Trophoblast cell (in vitro differentiated cells and primary cell): ENCODE measurements around the gene TGIF2.

ENCODE experiments used
- DNase-seq, 2 donors: peaks; one replicate each; pipeline ENCODE4 v3.0.0-alpha.2; 2016
- H2AFZ ChIP-seq: 2 replicates; pipeline ENCODE4 v1.6.1; 2013; ENCODE audit warnings: low read length, moderate library complexity, mild to moderate bottlenecking; ENCODE audit not compliant: insufficient read depth, poor library complexity
- H2AK5ac ChIP-seq: 2 replicates; pipeline ENCODE4 v1.6.1; 2013; ENCODE audit warnings: mild to moderate bottlenecking, low read length
- H2BK120ac ChIP-seq: 2 replicates; pipeline ENCODE4 v1.6.1; 2013; ENCODE audit warnings: low read length, mild to moderate bottlenecking, moderate library complexity; ENCODE audit not compliant: insufficient read depth, poor library complexity
- H2BK12ac ChIP-seq: 2 replicates; pipeline ENCODE4 v1.6.1; 2013; ENCODE audit warnings: mild to moderate bottlenecking, low read length, moderate library complexity
- H2BK5ac ChIP-seq: 2 replicates; pipeline ENCODE4 v1.6.1; 2013; ENCODE audit warnings: low read length, low read depth, moderate library complexity, mild to moderate bottlenecking; ENCODE audit not compliant: poor library complexity
- H3K14ac ChIP-seq: 2 replicates; pipeline ENCODE4 v1.6.1; 2013; ENCODE audit warnings: mild to moderate bottlenecking, low read length
- H3K18ac ChIP-seq: 2 replicates; pipeline ENCODE4 v1.6.1; 2013; ENCODE audit warnings: mild to moderate bottlenecking, low read length
- H3K23ac ChIP-seq: 2 replicates; pipeline ENCODE4 v1.6.1; 2013; ENCODE audit warnings: low read length
- H3K27ac ChIP-seq: 2 replicates; pipeline ENCODE4 v1.5.1; 2013; ENCODE audit warnings: low read depth, mild to moderate bottlenecking, inconsistent platforms, low read length, moderate library complexity
- H3K27me3 ChIP-seq: 2 replicates; pipeline ENCODE4 v1.6.1; 2013; ENCODE audit warnings: inconsistent platforms, mild to moderate bottlenecking, low read length, moderate library complexity; ENCODE audit not compliant: insufficient read depth
- H3K36me3 ChIP-seq, 2 experiments: 1 replicate in 1 of 2; 2 replicates in 1 of 2; pipeline ENCODE4 v1.6.1; 2013; ENCODE audit warnings: low read length in 2 of 2, mild to moderate bottlenecking in 2 of 2, moderate library complexity in 1 of 2; ENCODE audit not compliant: insufficient read depth in 2 of 2, control insufficient read depth in 1 of 2
- H3K4ac ChIP-seq: 2 replicates; pipeline ENCODE4 v1.6.1; 2013; ENCODE audit warnings: low read depth, mild to moderate bottlenecking, low read length, moderate library complexity
- H3K4me1 ChIP-seq, 2 experiments: 1 replicate in 1 of 2; 2 replicates in 1 of 2; pipeline ENCODE4 v1.6.1; 2013; ENCODE audit warnings: low read length in 2 of 2, mild to moderate bottlenecking in 2 of 2, moderate library complexity in 1 of 2; ENCODE audit not compliant: insufficient read depth in 2 of 2, control insufficient read depth in 1 of 2
- H3K4me2 ChIP-seq: 2 replicates; pipeline ENCODE4 v1.6.1; 2013; ENCODE audit warnings: inconsistent platforms, mild to moderate bottlenecking, low read length, moderate library complexity
- H3K4me3 ChIP-seq: 2 replicates; pipeline ENCODE4 v1.5.1; 2013; ENCODE audit warnings: mild to moderate bottlenecking, low read depth, low read length, inconsistent platforms
- H3K79me1 ChIP-seq: one replicate; pipeline ENCODE4 v1.6.1; 2013; ENCODE audit warnings: low read length
- H3K79me2 ChIP-seq: 2 replicates; pipeline ENCODE4 v1.6.1; 2013; ENCODE audit warnings: low read length, mild to moderate bottlenecking; ENCODE audit not compliant: control insufficient read depth, insufficient read depth, poor library complexity
- H3K9ac ChIP-seq: 2 replicates; pipeline ENCODE4 v1.6.1; 2013; ENCODE audit warnings: mild to moderate bottlenecking, low read length
- H3K9me3 ChIP-seq: 2 replicates; pipeline ENCODE4 v1.6.1; 2013; ENCODE audit warnings: low read depth, mild to moderate bottlenecking, control low read depth, inconsistent platforms, low read length; ENCODE audit not compliant: insufficient read depth
- H4K12ac ChIP-seq: 2 replicates; pipeline ENCODE4 v1.6.1; 2013; ENCODE audit warnings: low read depth, mild to moderate bottlenecking, low read length, moderate library complexity
- H4K8ac ChIP-seq: 2 replicates; pipeline ENCODE4 v1.6.1; 2013; ENCODE audit warnings: low read depth, mild to moderate bottlenecking, low read length, moderate library complexity
- H4K91ac ChIP-seq: one replicate; pipeline ENCODE4 v1.6.1; 2013; ENCODE audit warnings: low read depth, mild to moderate bottlenecking, low read length, moderate library complexity
- WGBS: extraction: QIAGEN DNeasy Blood & Tissue Kit; methylation state at CpG from one replicate; pipeline ENCODE4 v1.1.7; 2013; ENCODE audit warnings: missing lambda C conversion rate; ENCODE audit not compliant: insufficient read length, insufficient coverage; ENCODE audit errors: extremely low coverage; 5-methylcytosine and 5-hydroxymethylcytosine counted together

Gene TGIF2

GRCh38 chr20:36538026-36538722 lies 35.2 kb upstream of the TGIF2 start:
- DNase-seq, result no peak
- no CpG with 5 or more reads among the region's 11 CpGs for WGBS
- no peak overlapping the region for H4K12ac ChIP-seq
- no peak overlapping the region for H3K23ac ChIP-seq
- H3K27me3 ChIP-seq, result no peaks in the 10 kb centered on the region
- no peak overlapping the region for H3K18ac ChIP-seq
- no peak overlapping the region for H4K91ac ChIP-seq
- no peak overlapping the region for H2BK5ac ChIP-seq
- peaks cover 3% of the 10 kb centered on the region for H3K9me3 ChIP-seq
- no peak overlapping the region for H2BK120ac ChIP-seq
- H3K27ac ChIP-seq, result no peak overlapping the region
- peaks cover 3% of the 10 kb centered on the region in 2 experiments for H3K36me3 ChIP-seq
- H3K14ac ChIP-seq, result no peak overlapping the region
- no peak overlapping the region for H2AK5ac ChIP-seq
- H3K4ac ChIP-seq, result no peak overlapping the region
- no peak overlapping the region for H2BK12ac ChIP-seq
- peaks cover 25% of the 10 kb centered on the region for H3K79me2 ChIP-seq
- H3K79me1 ChIP-seq, result peaks cover 23% of the 10 kb centered on the region
- no peak overlapping the region for H4K8ac ChIP-seq
- H2AFZ ChIP-seq, result no peak overlapping the region
- H3K4me3 ChIP-seq, result no peak overlapping the region
- no peak overlapping the region for H3K9ac ChIP-seq
- peaks cover 19 to 23% of the 10 kb centered on the region in 2 experiments for H3K4me1 ChIP-seq
- H3K4me2 ChIP-seq, result no peak overlapping the region

- H3K27ac ChIP-seq, result peak overlapping the region; percentile 8
- H3K27me3 ChIP-seq, result no peaks in the 10 kb centered on the region
- H3K36me3 ChIP-seq, result peaks cover 13 to 16% of the 10 kb centered on the region in 2 experiments
- peak overlapping the region; percentile 79 for H2BK120ac ChIP-seq
- H3K79me2 ChIP-seq, result peaks cover 29% of the 10 kb centered on the region
- peak overlapping the region; percentile 93 for H4K91ac ChIP-seq
- DNase-seq, result no peak
- H4K8ac ChIP-seq, result peak overlapping the region; percentile 87
- peak overlapping the region; percentile 69 for H3K4me2 ChIP-seq
- H3K18ac ChIP-seq, result peak overlapping the region; percentile 87
- H4K12ac ChIP-seq, result peak overlapping the region; percentile 12
- peak overlapping the region; percentile 73 for H2AFZ ChIP-seq
- H2BK5ac ChIP-seq, result peak overlapping the region; percentile 73
- peaks cover 26% of the 10 kb centered on the region for H3K79me1 ChIP-seq
- peaks cover 3% of the 10 kb centered on the region for H3K9me3 ChIP-seq
- WGBS, result no CpG with 5 or more reads among the region's 41 CpGs
- peak overlapping the region; percentile 29 for H2BK12ac ChIP-seq
- H3K14ac ChIP-seq, result peak overlapping the region; percentile 83
- H3K4me1 ChIP-seq, result peaks cover 29 to 30% of the 10 kb centered on the region in 2 experiments
- H3K23ac ChIP-seq, result no peak overlapping the region
- H2AK5ac ChIP-seq, result peak overlapping the region; percentile 21
- peak overlapping the region; percentile 77 for H3K4ac ChIP-seq
- peak overlapping the region; percentile 89 for H3K4me3 ChIP-seq
- H3K9ac ChIP-seq, result peak overlapping the region; percentile 89
Observed at GRCh38 chr20:36540551-36541211, 32.7 kb upstream of the TGIF2 start.

GRCh38 chr20:36541227-36541767 lies 32.1 kb upstream of the TGIF2 start, which contains the start of gene MYL9:
Gene MYL9, plus strand, starts transcription at chr20:36541519. Its CDS starts 3,366 bp downstream, at chr20:36544885.
- Histone ChIP-seq H3K4me2 (peak within 1 kb of the TSS; percentile 80), H3K79me1 (peaks cover 26% of the 10 kb centered on the region), H3K4me1 (peaks cover 30 to 32% of the 10 kb centered on the region in 2 experiments), H4K91ac (peak within 1 kb of the TSS; percentile 98), H3K36me3 (peaks cover 19 to 23% of the 10 kb centered on the region in 2 experiments), H3K4me3 (peak within 1 kb of the TSS; percentile 89), H2AFZ (peak within 1 kb of the TSS; percentile 80), H4K12ac (peak within 1 kb of the TSS; percentile 94), H3K9me3 (peaks cover 3% of the 10 kb centered on the region), H3K14ac (peak within 1 kb of the TSS; percentile 99), H3K23ac (no peak within 1 kb of the TSS), H3K27ac (peak within 1 kb of the TSS; percentile 80), H2BK5ac (peak within 1 kb of the TSS; percentile 98), H2AK5ac (peak within 1 kb of the TSS; percentile 94), H2BK12ac (peak within 1 kb of the TSS; percentile 74), H2BK120ac (peak within 1 kb of the TSS; percentile 95), H3K18ac (peak within 1 kb of the TSS; percentile 96), H3K9ac (peak within 1 kb of the TSS; percentile 89), H3K27me3 (no peaks in the 10 kb centered on the region), H3K4ac (peak within 1 kb of the TSS; percentile 99), H4K8ac (peak within 1 kb of the TSS; percentile 87), H3K79me2 (peaks cover 29% of the 10 kb centered on the region)
- WGBS, result no CpG with 5 or more reads among the region's 41 CpGs
- DNase-seq, result peak in 1 of 2 donors; percentile 21

- Histone ChIP-seq H3K4me3 (peak overlapping the region; percentile 89), H3K36me3 (peaks cover 23 to 27% of the 10 kb centered on the region in 2 experiments), H3K4me2 (peak overlapping the region; percentile 80), H3K9ac (peak overlapping the region; percentile 88), H4K8ac (peak overlapping the region; percentile 87), H2BK5ac (peak overlapping the region; percentile 98), H3K79me2 (peaks cover 29% of the 10 kb centered on the region), H2BK12ac (peak overlapping the region; percentile 74), H3K18ac (peak overlapping the region; percentile 96), H3K14ac (peak overlapping the region; percentile 99), H3K79me1 (peaks cover 26% of the 10 kb centered on the region), H2AFZ (peak overlapping the region; percentile 80), H2BK120ac (peak overlapping the region; percentile 95), H4K91ac (peak overlapping the region; percentile 98), H4K12ac (peak overlapping the region; percentile 94), H3K4ac (peak overlapping the region; percentile 99), H3K9me3 (peaks cover 3% of the 10 kb centered on the region), H3K27ac (peak overlapping the region; percentile 80), H2AK5ac (peak overlapping the region; percentile 94), H3K23ac (no peak overlapping the region), H3K27me3 (no peaks in the 10 kb centered on the region), H3K4me1 (peaks cover 30 to 33% of the 10 kb centered on the region in 2 experiments)
- WGBS, result no CpG with 5 or more reads among the region's 14 CpGs
- DNase-seq, result no peak
Observed at GRCh38 chr20:36541768-36542488, 31.5 kb upstream of the TGIF2 start.
